Keratinocyte (primary cell): ENCODE results near the gene CDKN2C.

Experiments
- EZH2 ChIP-seq: IDR thresholded peaks from one replicate; pipeline ENCODE4 v1.6.1; 2012; ENCODE audit warnings: inconsistent platforms, mild to moderate bottlenecking, low read length, moderate library complexity
- TF ChIP-seq, protein P1 (sequence below), 3 experiments: IDR thresholded peaks in 1 of 3; conservative IDR thresholded peaks in 1 of 3; optimal IDR thresholded peaks in 1 of 3; 2 replicates in 2 of 3; 3 replicates in 1 of 3; pipeline versions ENCODE3 to v1.5.1; 2011; ENCODE audit warnings: low read length in 3 of 3, mild to moderate bottlenecking in 3 of 3, moderate library complexity in 2 of 3, control low read depth in 1 of 3, inconsistent platforms in 1 of 3; ENCODE audit not compliant: insufficient read depth in 2 of 3; ENCODE audit errors: extremely low read depth in 1 of 3

DNA sequence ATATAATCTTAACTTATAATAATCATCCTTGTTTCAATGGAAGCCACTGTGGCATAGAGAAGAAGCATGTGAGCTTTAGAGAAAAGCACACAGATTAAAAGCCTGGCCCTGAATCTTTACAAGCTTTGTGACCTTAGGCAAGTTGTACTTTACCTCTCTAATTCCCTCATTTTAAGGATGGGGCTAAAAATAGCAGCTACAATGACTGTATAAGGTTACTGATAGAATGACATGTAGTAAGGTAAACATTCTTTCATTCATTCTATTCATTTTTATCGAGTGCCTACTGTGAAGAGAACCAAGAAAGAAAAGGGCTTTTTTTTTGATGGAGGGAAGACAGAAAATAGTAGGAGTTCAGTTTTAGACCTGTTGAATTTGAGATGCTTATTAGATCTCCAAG, 25.6 kb downstream of the CDKN2C start:
- TF ChIP-seq, protein P1, sequence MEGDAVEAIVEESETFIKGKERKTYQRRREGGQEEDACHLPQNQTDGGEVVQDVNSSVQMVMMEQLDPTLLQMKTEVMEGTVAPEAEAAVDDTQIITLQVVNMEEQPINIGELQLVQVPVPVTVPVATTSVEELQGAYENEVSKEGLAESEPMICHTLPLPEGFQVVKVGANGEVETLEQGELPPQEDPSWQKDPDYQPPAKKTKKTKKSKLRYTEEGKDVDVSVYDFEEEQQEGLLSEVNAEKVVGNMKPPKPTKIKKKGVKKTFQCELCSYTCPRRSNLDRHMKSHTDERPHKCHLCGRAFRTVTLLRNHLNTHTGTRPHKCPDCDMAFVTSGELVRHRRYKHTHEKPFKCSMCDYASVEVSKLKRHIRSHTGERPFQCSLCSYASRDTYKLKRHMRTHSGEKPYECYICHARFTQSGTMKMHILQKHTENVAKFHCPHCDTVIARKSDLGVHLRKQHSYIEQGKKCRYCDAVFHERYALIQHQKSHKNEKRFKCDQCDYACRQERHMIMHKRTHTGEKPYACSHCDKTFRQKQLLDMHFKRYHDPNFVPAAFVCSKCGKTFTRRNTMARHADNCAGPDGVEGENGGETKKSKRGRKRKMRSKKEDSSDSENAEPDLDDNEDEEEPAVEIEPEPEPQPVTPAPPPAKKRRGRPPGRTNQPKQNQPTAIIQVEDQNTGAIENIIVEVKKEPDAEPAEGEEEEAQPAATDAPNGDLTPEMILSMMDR (optimal IDR thresholded peaks at IDR 0.05 in 1 of 3, IDR thresholded peaks at IDR 0.05 in 1 of 3, conservative IDR thresholded peaks at IDR 0.05 in 1 of 3; ENCODE audit: extremely low read depth in 1 of 3, insufficient read depth in 2 of 3, low read length in 3 of 3), result no peak
- TF ChIP-seq EZH2, result no peak
